Testis (tissue), 3 donors: ENCODE measurements around the gene SLIT3. TPM values are rescaled to one million over a fixed set of nuclear protein-coding genes. Genes with fewer than 3 reads are reported as not detected.

ENCODE experiments used
- DNase-seq: peaks from one replicate; pipeline ENCODE4 v3.0.0-alpha.2; 2019
- H3K27ac ChIP-seq, 2 donors: fragments of 200-600 bp; sonication (generic); one replicate each; pipeline ENCODE4 v1.5.1; 2019
- H3K27me3 ChIP-seq: fragments of 200-600 bp; sonication (generic); one replicate; pipeline ENCODE4 v1.5.1; 2019
- H3K36me3 ChIP-seq: fragments of 200-600 bp; sonication (generic); one replicate; pipeline ENCODE4 v1.5.1; 2017; ENCODE audit warnings: low read depth; ENCODE audit errors: missing control alignments
- H3K4me1 ChIP-seq: fragments of 200-600 bp; sonication (generic); one replicate; pipeline ENCODE4 v1.5.1; 2019
- H3K4me3 ChIP-seq, 2 donors: fragments of 200-600 bp; sonication (generic); one replicate each; pipeline ENCODE4 v1.5.1; 2017 to 2019
- H3K9me3 ChIP-seq: fragments of 200-600 bp; sonication (generic); one replicate; pipeline ENCODE4 v1.5.1; 2017
- CTCF ChIP-seq, 3 experiments: fragments of 450-650 bp in 2 of 3; fragments of 200-600 bp in 1 of 3; sonication (generic) in 1 of 3; IDR thresholded peaks; one replicate each; pipeline ENCODE4 v1.5.1; 2016 to 2019; ENCODE audit warnings: antibody characterized with exemption in 3 of 3, mild to moderate bottlenecking in 2 of 3, moderate library complexity in 1 of 3
- POLR2A ChIP-seq: fragments of 450-650 bp; IDR thresholded peaks from one replicate; pipeline ENCODE4 v1.6.1; 2017; ENCODE audit warnings: antibody characterized with exemption, mild to moderate bottlenecking, moderate library complexity
- WGBS, 2 donors: methylation state at CpG; one replicate each; pipeline ENCODE4 v1.1.5; 2018; 5-methylcytosine and 5-hydroxymethylcytosine counted together
- intact Hi-C: fragments of 100-400 bp; cut with DNase I; formaldehyde crosslinking; loops from one replicate; pipeline ENCODE4 v1.15.1; 2023; ENCODE audit warnings: low total_unique reads
- polyA plus RNA-seq: library from polyadenylated mRNA; stranded (reverse); fragments of 350-450 nt; fragmentation: Illumina TruSeq; extraction: RNeasy Lipid Tissue Mini Kit (QIAGEN cat#74804); gene quantifications from one replicate; pipeline ENCODE4 v1.2.3, GENCODE V29; 2014; ENCODE audit warnings: low read depth, low replicate concordance; ENCODE audit not compliant: insufficient read depth
- total RNA-seq, 2 donors: library from RNA; depleted of rRNA; stranded (reverse); fragments of >200 nt; gene quantifications; one replicate each; pipeline ENCODE4 v1.2.3, GENCODE V29; 2016

The SLIT3 gene
- total and polyA plus RNA-seq, 3 donors from 2014 or later: 4.8 to 23.2 (median 7.8) TPM

- Histone ChIP-seq H3K27ac (no peak overlapping the region), H3K9me3 (no peaks in the 10 kb centered on the region), H3K4me3 (no peak overlapping the region), H3K36me3 (no peaks in the 10 kb centered on the region), H3K4me1 (peaks cover 12% of the 10 kb centered on the region), H3K27me3 (no peaks in the 10 kb centered on the region)
- DNase-seq: no peak
- TF ChIP-seq CTCF (IDR thresholded peaks at IDR 0.05): no peak
- TF ChIP-seq POLR2A: no peak
- intact Hi-C loops: no loop called here
- WGBS, 2 donors: 90 to 91% methylated on average over 16 of the region's 16 CpGs
These were observed 481.8 kb downstream of the SLIT3 start for GRCh38 chr5:168819004-168819621.

GRCh38 chr5:168818558-168818957, 482.4 kb downstream of the SLIT3 start:
- Histone ChIP-seq H3K36me3 (no peaks in the 10 kb centered on the region), H3K4me1 (peaks cover 12% of the 10 kb centered on the region), H3K27me3 (no peaks in the 10 kb centered on the region), H3K4me3 (no peak overlapping the region), H3K27ac (no peak overlapping the region), H3K9me3 (no peaks in the 10 kb centered on the region)
- no peak for DNase-seq
- intact Hi-C loops: no loop called here
- no peak for TF ChIP-seq POLR2A
- TF ChIP-seq CTCF (IDR thresholded peaks at IDR 0.05): no peak
- 89 to 98% methylated on average over 4 of the region's 4 CpGs for WGBS, 2 donors

GRCh38 chr5:168817591-168817990, 483.3 kb downstream of the SLIT3 start:
- Histone ChIP-seq H3K27me3 (no peaks in the 10 kb centered on the region), H3K4me1 (peaks cover 11% of the 10 kb centered on the region), H3K27ac (no peak overlapping the region), H3K36me3 (no peaks in the 10 kb centered on the region), H3K9me3 (no peaks in the 10 kb centered on the region), H3K4me3 (no peak overlapping the region)
- WGBS, 2 donors: 78 to 86% methylated on average over 5 of the region's 5 CpGs
- DNase-seq: no peak
- TF ChIP-seq CTCF (IDR thresholded peaks at IDR 0.05): no peak
- TF ChIP-seq POLR2A: no peak
- intact Hi-C loops: no loop called here

- H3K4me1 ChIP-seq: peaks cover 2% of the 10 kb centered on the region
- DNase-seq: no peak
- intact Hi-C loops: no loop called here
- TF ChIP-seq CTCF (IDR thresholded peaks at IDR 0.05): no peak
- TF ChIP-seq POLR2A: no peak
- no peaks in the 10 kb centered on the region for H3K36me3 ChIP-seq
- H3K27ac ChIP-seq: no peak overlapping the region
- H3K4me3 ChIP-seq: no peak overlapping the region
- WGBS, 2 donors: 86 to 90% methylated on average over 4 of the region's 4 CpGs
- H3K27me3 ChIP-seq: no peaks in the 10 kb centered on the region
- no peaks in the 10 kb centered on the region for H3K9me3 ChIP-seq
These were observed 484.3 kb downstream of the SLIT3 start for GRCh38 chr5:168816661-168817060.
